C4-2B (cell line): ENCODE results near the gene MRGPRF.

Experiments
- ZFX ChIP-seq: fragments of 450-650 bp; IDR thresholded peaks from 2 replicates; pipeline ENCODE4 v1.6.1; 2017
- TF ChIP-seq, protein P1 (sequence below): fragments of 450-650 bp; conservative IDR thresholded peaks from 2 replicates; pipeline ENCODE4 v1.5.1; 2017; ENCODE audit warnings: mild to moderate bottlenecking

DNA sequence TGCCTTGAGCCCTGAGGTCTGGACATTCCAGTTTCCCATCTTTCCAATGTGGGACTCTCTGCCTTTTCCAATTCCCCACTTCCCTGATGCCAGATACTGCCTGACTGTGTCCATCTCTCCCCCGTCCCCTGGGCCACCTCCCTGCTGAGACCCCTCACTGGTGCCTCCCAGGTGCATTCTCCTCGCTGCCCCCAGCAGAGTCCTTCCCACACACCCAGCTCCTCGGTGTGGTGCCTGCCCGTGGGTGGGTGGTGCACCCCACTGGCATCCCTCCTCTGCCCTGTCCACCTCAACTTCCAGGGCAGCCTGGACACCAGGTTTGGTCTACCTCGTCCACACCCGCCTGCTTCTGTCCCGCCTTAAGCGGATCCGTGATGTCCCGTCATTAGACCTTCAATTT, 4.9 kb upstream of the MRGPRF start:
- TF ChIP-seq, protein P1, sequence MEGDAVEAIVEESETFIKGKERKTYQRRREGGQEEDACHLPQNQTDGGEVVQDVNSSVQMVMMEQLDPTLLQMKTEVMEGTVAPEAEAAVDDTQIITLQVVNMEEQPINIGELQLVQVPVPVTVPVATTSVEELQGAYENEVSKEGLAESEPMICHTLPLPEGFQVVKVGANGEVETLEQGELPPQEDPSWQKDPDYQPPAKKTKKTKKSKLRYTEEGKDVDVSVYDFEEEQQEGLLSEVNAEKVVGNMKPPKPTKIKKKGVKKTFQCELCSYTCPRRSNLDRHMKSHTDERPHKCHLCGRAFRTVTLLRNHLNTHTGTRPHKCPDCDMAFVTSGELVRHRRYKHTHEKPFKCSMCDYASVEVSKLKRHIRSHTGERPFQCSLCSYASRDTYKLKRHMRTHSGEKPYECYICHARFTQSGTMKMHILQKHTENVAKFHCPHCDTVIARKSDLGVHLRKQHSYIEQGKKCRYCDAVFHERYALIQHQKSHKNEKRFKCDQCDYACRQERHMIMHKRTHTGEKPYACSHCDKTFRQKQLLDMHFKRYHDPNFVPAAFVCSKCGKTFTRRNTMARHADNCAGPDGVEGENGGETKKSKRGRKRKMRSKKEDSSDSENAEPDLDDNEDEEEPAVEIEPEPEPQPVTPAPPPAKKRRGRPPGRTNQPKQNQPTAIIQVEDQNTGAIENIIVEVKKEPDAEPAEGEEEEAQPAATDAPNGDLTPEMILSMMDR, result no peak
- no peak for TF ChIP-seq ZFX
